ENCODE measurements around the gene MED20. TPM values are rescaled to one million over a fixed set of nuclear protein-coding genes. Genes with fewer than 3 reads are reported as not detected.

Gene MED20
- total RNA-seq, 2 experiments from 2014 or later, result 24.0 to 27.4 TPM

GRCh38 chr6:41874741-41875140 is 46.2 kb downstream of the MED20 start:
- H3K36me3 Mint-ChIP-seq (ENCODE audit: low read depth), result peaks cover 1% of the 10 kb centered on the region
- no peak overlapping the region for H3K27ac Mint-ChIP-seq
- H3K27me3 Mint-ChIP-seq (ENCODE audit: low read depth), result no peaks in the 10 kb centered on the region
- H3K4me3 Mint-ChIP-seq, result no peak overlapping the region
- H3K9me3 Mint-ChIP-seq, result no peaks in the 10 kb centered on the region
- no peak for DNase-seq
- H3K4me1 Mint-ChIP-seq (ENCODE audit: low read depth), result no peaks in the 10 kb centered on the region
- intact Hi-C loops (cut with micrococcal nuclease), result no loop called here
- CTCF ChIA-PET, result no interaction called here

- no peak overlapping the region for H3K4me3 Mint-ChIP-seq
- no peaks in the 10 kb centered on the region for H3K4me1 Mint-ChIP-seq (ENCODE audit: low read depth)
- H3K27ac Mint-ChIP-seq, result no peak overlapping the region
- CTCF ChIA-PET, result interaction anchor here (0.6 to 0.7 kb wide), 2 partner anchors 36 to 58 kb away, joined by 3 to 4 read pairs; no protein-coding TSS in a partner anchor
- peaks cover 1% of the 10 kb centered on the region for H3K36me3 Mint-ChIP-seq (ENCODE audit: low read depth)
- intact Hi-C loops (cut with micrococcal nuclease), result no loop called here
- DNase-seq, result no peak
- H3K9me3 Mint-ChIP-seq, result no peaks in the 10 kb centered on the region
- no peaks in the 10 kb centered on the region for H3K27me3 Mint-ChIP-seq (ENCODE audit: low read depth)
Observed at GRCh38 chr6:41872147-41872546, 48.8 kb downstream of the MED20 start.

- Mint-ChIP-seq H3K4me1 (ENCODE audit: low read depth) (no peaks in the 10 kb centered on the region), H3K36me3 (ENCODE audit: low read depth) (peaks cover 1% of the 10 kb centered on the region), H3K27me3 (ENCODE audit: low read depth) (no peaks in the 10 kb centered on the region), H3K4me3 (no peak overlapping the region), H3K27ac (no peak overlapping the region), H3K9me3 (no peaks in the 10 kb centered on the region)
- no peak for DNase-seq
- CTCF ChIA-PET, result no interaction called here
- intact Hi-C loops (cut with micrococcal nuclease), result no loop called here
Observed at GRCh38 chr6:41871691-41872090, 49.2 kb downstream of the MED20 start.

- Mint-ChIP-seq H3K27ac (no peak overlapping the region), H3K36me3 (ENCODE audit: low read depth) (no peaks in the 10 kb centered on the region), H3K27me3 (ENCODE audit: low read depth) (no peaks in the 10 kb centered on the region), H3K4me1 (ENCODE audit: low read depth) (no peaks in the 10 kb centered on the region), H3K4me3 (no peak overlapping the region), H3K9me3 (no peaks in the 10 kb centered on the region)
- CTCF ChIA-PET, result interaction anchor here (1.0 kb wide), 1 partner anchor 44 kb away, joined by 3 read pairs; no protein-coding TSS in a partner anchor
- intact Hi-C loops (cut with micrococcal nuclease), result no loop called here
- no peak for DNase-seq
Observed at GRCh38 chr6:41859356-41859755, 61.6 kb downstream of the MED20 start.

- H3K27me3 Mint-ChIP-seq (ENCODE audit: low read depth), result no peaks in the 10 kb centered on the region
- CTCF ChIA-PET, result interaction anchor here (1.0 to 1.2 kb wide), 2 partner anchors 45 to 71 kb away, joined by 3 to 4 read pairs; partner anchors contain the start of gene TOMM6
- no peak overlapping the region for H3K4me3 Mint-ChIP-seq
- no peaks in the 10 kb centered on the region for H3K4me1 Mint-ChIP-seq (ENCODE audit: low read depth)
- no peaks in the 10 kb centered on the region for H3K9me3 Mint-ChIP-seq
- no peak for DNase-seq
- H3K36me3 Mint-ChIP-seq (ENCODE audit: low read depth), result no peaks in the 10 kb centered on the region
- intact Hi-C loops (cut with micrococcal nuclease), result no loop called here
- H3K27ac Mint-ChIP-seq, result no peak overlapping the region
Observed at GRCh38 chr6:41858703-41859102, 62.2 kb downstream of the MED20 start.

Other genes with a start within 250 kb of the MED20 start
- gene TFEB, start 185.5 kb downstream of the MED20 start, total RNA-seq, result 1 to 10 TPM; 5.7 to 7.9 TPM
- not detected for gene PGC, start 173.7 kb downstream of the MED20 start, total RNA-seq
- 1 to 10 TPM; 4.0 to 4.2 TPM for gene FRS3, start 141.2 kb downstream of the MED20 start, total RNA-seq
- gene PRICKLE4, start 140.4 kb downstream of the MED20 start, total RNA-seq, result under 1 TPM in 1 of 2 experiments, not detected in 1; 0.52 TPM
- gene TOMM6, start 133.4 kb downstream of the MED20 start, total RNA-seq, result 100 to 1,000 TPM; 285 to 299 TPM
- 1 to 10 TPM; 8.3 to 8.4 TPM for gene USP49, start 25.8 kb downstream of the MED20 start, total RNA-seq
- gene BYSL, start 360 bp upstream of the MED20 start, total RNA-seq, result 10 to 100 TPM; 49.8 TPM
- gene CCND3, start 20.7 kb upstream of the MED20 start, total RNA-seq, result 1,000 to 10,000 TPM; 1,152 to 1,165 TPM
- gene TAF8, start 129.4 kb upstream of the MED20 start, total RNA-seq, result 10 to 100 TPM; 67.3 to 68.5 TPM
- under 1 TPM; 0.12 to 0.14 TPM for gene C6orf132, start 221.5 kb upstream of the MED20 start, total RNA-seq